ENCODE results near the gene INO80D.
A peak's percentile ranks its signal among the peaks of the same experiment; 100 is the strongest.
"Not testable (repeated sequence)": the region's sequence is repeated elsewhere in the genome, so short reads cannot be mapped to it uniquely, and the experiment has no call there.

The INO80D gene

DNA sequence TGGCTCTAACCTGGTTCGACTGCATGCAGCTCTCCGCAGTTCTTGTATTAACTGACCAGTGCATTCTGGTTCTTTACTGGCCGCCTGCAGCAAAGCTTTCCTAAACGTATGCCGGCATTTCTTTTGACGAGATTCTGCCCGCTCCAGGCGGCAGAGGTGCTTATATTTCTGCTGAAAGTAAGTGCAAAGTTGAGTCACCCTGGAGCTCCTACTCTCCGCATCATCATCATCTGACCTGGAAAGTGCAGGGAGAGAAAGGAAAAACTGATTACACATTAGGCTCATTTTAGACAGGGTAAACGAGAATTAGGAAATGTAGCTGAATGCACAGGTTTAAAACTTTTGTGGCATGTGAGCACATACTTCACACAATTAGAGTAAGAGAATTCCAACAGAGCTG lies 57.9 kb downstream of the INO80D start:
- DNase-seq (ENCODE audit: low spot score) = no peak

DNA sequence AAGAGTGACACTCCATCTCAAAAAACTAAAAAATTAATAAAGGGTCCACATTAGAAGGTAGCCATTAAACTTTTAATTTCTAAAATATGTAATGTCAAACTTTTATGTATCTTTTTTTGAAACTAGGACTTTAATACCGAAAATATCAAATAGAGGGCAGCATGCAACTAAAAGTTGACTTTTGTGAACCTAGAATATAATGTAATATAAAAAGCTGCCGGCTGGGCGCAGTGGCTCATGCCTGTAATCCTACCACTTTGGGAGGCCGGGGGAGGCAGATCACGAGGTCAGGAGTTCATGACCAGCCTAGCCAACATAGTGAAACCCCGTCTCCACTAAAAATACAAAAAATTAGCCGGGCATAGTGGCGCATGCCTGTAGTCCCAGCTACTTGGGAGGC lies 62.8 kb downstream of the INO80D start:
- DNase-seq (ENCODE audit: low spot score) = no peak

- no peak for DNase-seq (ENCODE audit: low spot score)
These were observed 65.8 kb downstream of the INO80D start for GRCh38 chr2:206020171-206020570.

DNA sequence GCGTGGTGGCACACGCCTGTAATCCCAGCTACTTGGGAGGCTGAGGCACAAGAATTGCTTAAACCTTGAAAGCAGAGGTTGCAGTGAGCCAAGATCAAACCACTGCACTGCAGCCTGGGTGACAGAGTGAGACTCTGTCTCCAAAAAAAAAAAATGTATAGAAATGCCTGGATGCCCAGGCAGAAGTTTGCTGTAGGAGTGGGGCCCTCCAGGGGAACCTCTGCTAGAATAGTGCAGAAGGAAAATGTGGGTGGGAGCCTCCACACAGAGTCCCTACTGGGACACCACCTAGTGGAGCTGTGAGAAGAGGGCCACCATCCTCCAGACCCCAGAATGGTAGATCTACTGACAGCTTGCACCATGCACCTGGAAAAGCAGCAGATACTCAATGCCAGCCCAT lies 70.2 kb downstream of the INO80D start:
- not testable (repeated sequence) for DNase-seq (ENCODE audit: low spot score)

- DNase-seq (ENCODE audit: low spot score) = no peak
These were observed 74.2 kb downstream of the INO80D start for GRCh38 chr2:206011795-206012194.

- no peak for DNase-seq (ENCODE audit: low spot score)
These were observed 74.9 kb downstream of the INO80D start for GRCh38 chr2:206011018-206011614.

- DNase-seq (ENCODE audit: low spot score) = peak; percentile 4
These were observed 81.8 kb downstream of the INO80D start for GRCh38 chr2:206004004-206004693.

DNA sequence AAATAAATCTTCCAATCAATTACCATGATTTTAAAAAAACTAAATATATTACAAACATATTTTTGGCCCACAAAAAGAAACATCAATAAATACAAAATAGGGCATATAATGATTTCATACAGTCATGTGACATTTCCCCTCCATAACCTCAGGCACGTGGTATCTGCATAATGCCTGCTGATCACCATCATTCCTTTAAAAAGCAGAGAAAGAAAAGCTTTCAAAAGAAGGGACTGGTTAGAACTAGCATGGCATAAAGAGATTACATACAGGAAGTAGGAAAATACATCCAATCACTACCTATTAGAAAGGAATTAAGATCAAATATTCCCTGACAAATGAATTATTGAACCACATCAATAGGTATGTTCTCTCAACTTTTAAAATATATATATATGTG lies 83.5 kb downstream of the INO80D start:
- DNase-seq (ENCODE audit: low spot score) = no peak

GRCh38 chr2:206001912-206002311 lies 84.1 kb downstream of the INO80D start:
- no peak for DNase-seq (ENCODE audit: low spot score)

DNA sequence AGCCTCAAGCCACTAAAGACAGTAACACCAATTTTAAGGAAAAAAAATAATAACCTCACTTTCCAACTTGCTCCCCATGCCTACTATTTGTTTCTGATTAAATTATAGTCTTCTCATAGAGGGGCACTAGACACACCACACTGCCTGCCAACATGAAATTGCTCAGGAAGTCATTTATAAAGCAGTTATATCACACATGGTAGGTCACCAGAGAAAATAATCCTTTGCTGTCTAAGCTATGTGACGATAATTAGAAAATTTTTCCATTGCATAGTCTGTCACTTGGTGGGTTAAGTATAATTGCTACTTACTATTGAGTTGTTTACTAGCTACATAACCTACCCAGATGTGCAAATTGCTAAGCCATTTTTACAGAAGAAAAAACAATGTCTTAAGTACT lies 85.2 kb downstream of the INO80D start:
- DNase-seq (ENCODE audit: low spot score) = no peak

DNA sequence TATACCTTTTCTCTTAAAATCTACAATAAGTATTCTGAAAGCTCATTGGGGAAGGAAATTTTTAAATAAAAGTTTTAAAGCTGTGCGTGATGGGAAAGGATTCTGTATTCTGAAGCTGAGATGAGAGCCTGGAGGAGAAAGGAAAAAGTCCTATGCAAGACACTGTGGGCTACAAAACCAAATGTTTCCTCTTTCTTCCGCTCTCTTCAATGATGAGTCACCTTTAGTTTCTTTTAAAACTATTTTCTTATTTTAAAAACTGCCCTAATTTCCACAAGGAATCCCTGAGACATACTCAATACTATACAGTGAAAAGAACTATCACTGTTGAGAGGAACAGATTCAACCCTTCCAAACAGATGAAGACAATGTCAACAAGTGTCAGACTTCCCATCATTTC lies 87.4 kb downstream of the INO80D start:
- DNase-seq (ENCODE audit: low spot score) = no peak

GRCh38 chr2:205996161-205996560 lies 89.8 kb downstream of the INO80D start:
- DNase-seq (ENCODE audit: low spot score) = no peak

GRCh38 chr2:205995260-205995659 lies 90.7 kb downstream of the INO80D start:
- DNase-seq (ENCODE audit: low spot score) = no peak

DNA sequence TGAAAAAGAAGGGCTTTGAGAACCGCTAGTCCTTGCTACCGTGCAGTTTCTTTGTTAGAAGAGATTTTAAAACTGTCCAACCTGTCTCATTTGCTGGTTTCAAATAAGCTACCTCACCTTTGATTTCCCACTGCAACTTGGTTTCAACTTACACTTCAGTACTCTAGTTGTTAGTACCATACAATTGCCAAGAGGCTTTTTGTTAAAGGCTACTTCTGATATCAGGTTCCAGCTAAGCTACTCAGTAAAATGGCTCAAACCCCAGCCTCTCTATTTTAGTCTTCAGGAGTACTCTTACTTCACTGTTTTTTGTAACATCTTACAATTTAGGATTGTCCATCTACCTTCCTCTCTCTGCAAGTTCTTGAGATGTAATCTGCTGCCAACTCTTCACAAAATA lies 91.6 kb downstream of the INO80D start:
- DNase-seq (ENCODE audit: low spot score) = no peak

GRCh38 chr2:205990104-205990503 lies 95.9 kb downstream of the INO80D start:
- DNase-seq (ENCODE audit: low spot score) = no peak

DNA sequence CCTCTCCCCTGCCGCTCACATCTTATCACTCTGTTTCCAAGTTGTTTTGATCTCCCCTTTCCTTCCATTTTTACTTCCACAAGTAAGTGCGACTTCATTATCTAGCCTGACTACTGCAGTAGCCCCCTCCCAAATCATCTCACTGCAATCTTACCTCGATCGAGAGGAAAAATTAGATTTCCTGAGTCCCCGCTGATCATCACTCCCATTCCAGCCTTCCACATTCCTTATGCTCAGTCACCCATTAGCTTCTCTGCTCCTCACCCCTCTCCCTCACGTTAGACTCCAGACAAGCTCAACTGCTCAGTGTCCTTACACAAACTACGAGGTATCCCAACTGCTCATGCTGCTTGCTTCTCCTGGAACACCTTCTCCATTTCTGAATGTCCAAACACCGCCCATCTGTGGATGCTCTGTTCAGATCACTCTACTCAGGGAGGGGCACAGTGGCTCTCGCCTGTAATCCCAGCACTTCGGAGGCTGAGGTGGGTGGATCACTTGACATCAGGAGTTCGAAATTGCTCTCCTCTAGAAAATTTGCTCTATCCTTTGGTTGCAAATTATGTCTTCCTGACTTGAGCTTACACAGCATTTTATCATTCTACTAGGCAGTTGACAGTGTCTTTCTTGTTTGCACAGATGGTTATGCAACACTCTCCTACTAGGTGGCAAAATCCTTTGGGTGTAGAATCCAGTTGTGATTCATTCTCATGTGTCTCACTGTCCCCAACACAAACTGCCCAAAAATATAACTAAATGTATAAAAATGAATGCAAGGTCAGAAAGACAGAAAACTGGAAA lies 96.5 kb downstream of the INO80D start:
- DNase-seq (ENCODE audit: low spot score) = no peak

DNA sequence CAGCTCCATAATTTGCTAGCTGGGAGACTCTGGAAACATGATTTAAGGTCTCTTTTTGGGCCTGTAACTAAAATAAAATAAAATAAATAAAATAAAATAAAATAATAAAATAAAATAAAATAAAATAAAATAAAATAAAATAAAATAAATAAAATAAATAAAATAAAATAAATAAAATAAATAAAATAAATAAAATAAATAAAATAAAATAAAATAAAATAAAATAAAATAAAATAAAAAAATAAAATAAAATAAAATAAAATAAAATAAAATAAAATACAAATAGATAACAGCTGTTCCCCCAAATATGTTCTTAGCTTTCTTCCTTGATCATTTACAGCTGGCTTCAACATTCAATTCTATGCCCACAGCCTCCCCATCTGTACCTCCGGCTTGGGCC lies 97.3 kb downstream of the INO80D start:
- not testable (repeated sequence) for DNase-seq (ENCODE audit: low spot score)

- DNase-seq (ENCODE audit: low spot score) = no peak
These were observed 97.7 kb downstream of the INO80D start for GRCh38 chr2:205988274-205988673.

GRCh38 chr2:205986334-205986733 lies 99.6 kb downstream of the INO80D start:
- DNase-seq (ENCODE audit: low spot score) = not testable (repeated sequence)

DNA sequence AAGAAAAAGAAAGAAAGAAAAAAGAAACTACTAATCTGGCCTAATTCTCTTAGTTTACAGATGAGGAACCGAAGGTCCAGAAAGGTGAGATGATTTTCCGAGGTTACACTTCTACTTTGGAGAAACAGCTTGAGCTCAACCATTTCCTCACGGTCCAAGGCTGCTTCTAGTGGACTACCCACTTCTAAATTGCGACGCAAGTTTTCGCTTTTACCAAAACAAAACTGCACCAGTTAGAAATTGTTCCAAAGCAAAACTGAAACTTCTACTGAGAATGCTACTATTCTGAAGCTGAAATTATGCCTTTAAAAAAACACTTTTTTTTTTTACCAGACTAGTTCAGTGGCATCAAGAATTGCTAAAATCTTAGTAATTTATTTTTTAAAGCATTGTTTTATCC lies 101.6 kb downstream of the INO80D start:
- peak; percentile 31 for DNase-seq (ENCODE audit: low spot score)

GRCh38 chr2:205982776-205983327 lies 103.1 kb downstream of the INO80D start:
- no peak for DNase-seq (ENCODE audit: low spot score)

DNA sequence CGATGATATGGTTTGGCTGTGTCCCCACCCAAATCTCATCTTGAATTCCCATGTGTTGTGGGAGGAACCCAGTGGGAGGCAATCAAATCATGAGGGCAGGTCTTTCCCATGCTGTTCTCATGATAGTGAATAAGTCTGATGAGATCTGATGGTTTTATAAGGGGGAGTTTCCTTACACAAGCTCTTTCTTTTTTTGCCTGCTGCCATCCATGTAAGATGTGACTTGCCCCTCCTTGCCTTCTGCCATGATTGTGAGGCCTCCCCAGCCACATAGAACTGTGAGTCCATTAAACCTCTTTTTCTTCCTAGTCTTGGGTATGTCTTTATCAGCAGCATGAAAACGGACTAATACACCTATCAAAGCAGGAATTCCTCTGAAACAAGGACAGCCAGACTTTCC lies 107.2 kb downstream of the INO80D start:
- DNase-seq (ENCODE audit: low spot score) = not testable (repeated sequence)

GRCh38 chr2:205977699-205978098 lies 108.3 kb downstream of the INO80D start:
- not testable (repeated sequence) for DNase-seq (ENCODE audit: low spot score)
